Activated CD4-positive, alpha-beta T cell treated with anti-CD3 and anti-CD28 coated beads, Interleukin-2, amount 50 U/mL, for 1 hour (primary cell): ENCODE measurements around the gene ZBTB11.

Experiments used
- DNase-seq: peaks from one replicate; pipeline ENCODE4 v3.0.0-alpha.2; 2020

ZBTB11 gene

DNA sequence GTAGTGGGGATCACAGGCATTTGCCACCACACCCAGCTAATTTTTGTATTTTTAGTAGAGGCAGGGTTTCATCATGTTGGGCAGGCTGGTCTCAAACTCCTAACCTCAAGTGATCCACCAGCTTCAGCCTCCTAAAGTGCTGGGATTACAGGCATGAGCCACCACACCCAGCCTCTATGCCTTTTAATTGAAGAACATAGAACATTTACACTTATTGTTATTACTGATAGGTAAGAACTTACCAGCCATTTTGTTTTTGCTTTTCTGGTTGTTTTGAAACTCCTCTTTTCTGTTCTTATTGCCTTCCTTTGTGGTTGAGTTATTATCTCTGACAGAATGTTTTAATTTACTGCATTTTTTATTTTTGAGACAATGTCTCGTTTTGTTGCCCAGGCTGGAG, 73.7 kb downstream of the ZBTB11 start:
- no peak for DNase-seq

DNA sequence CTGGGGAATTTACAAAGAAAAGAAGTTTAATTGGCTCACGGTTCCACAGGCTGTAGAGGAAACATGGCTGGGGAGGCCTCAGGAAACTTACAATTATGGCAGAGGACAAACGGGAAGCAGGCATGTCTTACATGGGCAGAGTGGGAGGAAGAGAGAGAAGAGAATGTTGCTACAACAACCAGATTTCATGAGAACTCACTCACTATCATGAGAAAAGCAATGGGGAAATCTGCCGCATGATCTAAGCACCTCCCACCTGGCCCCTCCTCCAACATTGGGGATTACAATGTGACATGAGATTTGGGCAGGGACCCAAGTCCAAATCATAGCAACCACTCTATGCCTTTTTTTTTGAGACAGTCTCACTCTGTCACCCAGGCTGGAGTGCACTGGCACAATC, 74.2 kb downstream of the ZBTB11 start:
- DNase-seq = no peak
